ENCODE data around the gene RPUSD4. TPM values are rescaled to one million over a fixed set of nuclear protein-coding genes. Genes with fewer than 3 reads are reported as not detected.

RPUSD4 gene
- total and polyA plus RNA-seq, 11 donors = 15.4 to 50.0 (median 33.2) TPM

DNA sequence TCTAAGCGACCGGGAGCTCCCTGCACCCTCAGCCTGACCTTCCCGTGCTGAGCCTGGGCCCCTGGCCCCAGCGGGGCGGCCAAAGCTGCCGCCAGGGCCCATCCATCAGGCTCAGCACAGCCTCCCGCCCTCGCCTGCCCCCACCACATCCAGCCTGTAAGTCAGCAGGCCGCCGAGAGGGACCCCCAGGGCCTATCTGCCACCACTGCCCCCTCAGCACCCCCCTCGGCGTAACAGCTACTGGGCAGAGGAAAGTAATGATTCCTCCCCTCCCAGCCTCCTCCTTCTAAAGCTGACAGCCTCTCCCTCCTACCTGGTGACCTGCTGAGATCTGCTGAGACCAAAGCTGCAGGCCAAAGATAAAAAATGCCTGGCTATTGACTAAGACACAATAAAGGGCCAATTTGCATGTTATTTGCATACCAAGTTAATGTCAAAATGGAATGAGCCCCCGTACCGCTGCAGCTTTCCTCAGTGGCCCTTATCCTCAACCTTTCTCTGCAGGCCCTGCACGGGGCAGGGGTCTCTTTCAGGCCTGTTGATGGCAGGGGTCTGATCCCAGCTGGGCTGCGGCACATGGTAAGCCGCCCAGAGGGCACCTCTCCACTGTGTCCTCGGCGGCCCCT, 51.6 kb downstream of the RPUSD4 start:
- no peak overlapping the region for H3K4me3 ChIP-seq
- intact Hi-C loops (cut with DNase I) = no loop called here
- no peaks in the 10 kb centered on the region for H3K4me1 ChIP-seq
- H3K27ac ChIP-seq = no peak overlapping the region
- H3K9me3 ChIP-seq = no peaks in the 10 kb centered on the region
- DNase-seq = no peak
- ATAC-seq = no peak
- no peaks in the 10 kb centered on the region for H3K27me3 ChIP-seq
- H3K36me3 ChIP-seq = no peaks in the 10 kb centered on the region
- WGBS, 4 donors = 90 to 93% (median 93%) methylated on average over 17 to 19 of the region's 19 CpGs
- TF ChIP-seq CTCF (IDR thresholded peaks at IDR 0.05) (no peak), POLR2A (IDR thresholded peaks at IDR 0.05) (no peak)

- no peak overlapping the region for H3K27ac ChIP-seq
- no peak for TF ChIP-seq CTCF (IDR thresholded peaks at IDR 0.05)
- no peak for TF ChIP-seq POLR2A (IDR thresholded peaks at IDR 0.05)
- intact Hi-C loops (cut with DNase I) = no loop called here
- H3K4me3 ChIP-seq = no peak overlapping the region
- no peaks in the 10 kb centered on the region for H3K9me3 ChIP-seq
- no peaks in the 10 kb centered on the region for H3K36me3 ChIP-seq
- H3K27me3 ChIP-seq = no peaks in the 10 kb centered on the region
- WGBS, 4 donors = 77 to 84% (median 79%) methylated on average over 8 of the region's 8 CpGs
- ATAC-seq = no peak
- DNase-seq = no peak
- no peaks in the 10 kb centered on the region for H3K4me1 ChIP-seq
Observed at GRCh38 chr11:126158054-126158791, 53.2 kb downstream of the RPUSD4 start.

DNA sequence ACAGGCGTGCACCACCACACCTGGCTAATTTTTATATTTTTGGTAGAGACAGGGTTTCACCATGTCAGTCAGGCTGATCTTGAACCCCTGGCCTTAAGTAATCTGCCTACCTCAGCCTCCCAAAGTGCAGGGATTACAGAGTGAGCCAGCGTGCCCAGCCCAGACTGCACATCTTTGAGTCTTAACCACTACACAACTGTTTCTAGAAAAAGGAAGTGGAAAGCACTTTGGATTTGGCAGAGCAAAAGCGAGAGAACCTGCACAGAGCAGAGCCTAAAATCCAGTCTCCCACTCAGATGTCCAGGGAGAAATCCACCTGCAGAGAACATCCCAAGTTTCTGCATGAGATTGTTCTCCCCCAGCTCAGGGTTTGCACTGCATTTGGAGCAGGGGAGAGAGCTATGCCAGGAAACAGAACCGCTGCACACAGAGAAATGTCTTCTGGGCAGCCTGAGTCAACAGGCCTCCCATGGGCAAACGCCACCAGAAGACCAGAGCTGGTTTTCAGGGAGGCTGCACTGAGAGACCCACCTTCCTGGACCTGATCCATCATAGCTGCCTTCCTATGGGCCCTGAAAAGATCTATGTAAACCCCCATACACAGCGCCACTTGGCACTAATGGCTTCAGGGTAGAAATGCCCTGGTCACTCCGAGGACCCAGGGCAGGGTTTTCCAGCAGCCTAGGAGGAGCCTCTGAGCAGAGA, 54.0 kb downstream of the RPUSD4 start:
- ATAC-seq (no peak), DNase-seq (no peak)
- WGBS, 4 donors = 82 to 91% (median 86%) methylated on average over 6 to 7 of the region's 7 CpGs
- H3K4me1 ChIP-seq = no peaks in the 10 kb centered on the region
- no peak overlapping the region for H3K27ac ChIP-seq
- no peaks in the 10 kb centered on the region for H3K36me3 ChIP-seq
- H3K9me3 ChIP-seq = peaks cover 0 to 6% (median 0%) of the 10 kb centered on the region in 12 donors
- H3K4me3 ChIP-seq = no peak overlapping the region
- intact Hi-C loops (cut with DNase I) = no loop called here
- H3K27me3 ChIP-seq = no peaks in the 10 kb centered on the region
- TF ChIP-seq CTCF (IDR thresholded peaks at IDR 0.05) (no peak), POLR2A (IDR thresholded peaks at IDR 0.05) (no peak)

GRCh38 chr11:126156814-126157213, 54.6 kb downstream of the RPUSD4 start:
- 87 to 92% (median 90%) methylated on average over 8 of the region's 8 CpGs for WGBS, 4 donors
- Histone ChIP-seq H3K27ac (no peak overlapping the region), H3K4me1 (no peaks in the 10 kb centered on the region), H3K27me3 (no peaks in the 10 kb centered on the region), H3K4me3 (no peak overlapping the region), H3K9me3 (peaks cover 0 to 13% (median 0%) of the 10 kb centered on the region in 12 donors), H3K36me3 (no peaks in the 10 kb centered on the region)
- DNase-seq (no peak), ATAC-seq (no peak)
- TF ChIP-seq POLR2A (IDR thresholded peaks at IDR 0.05) (no peak), CTCF (IDR thresholded peaks at IDR 0.05) (no peak)
- intact Hi-C loops (cut with DNase I) = no loop called here

Data from heart left ventricle (tissue), 16 donors.